Muscle of leg (tissue), 11 donors: ENCODE data around the gene HOXA7. TPM values are rescaled to one million over a fixed set of nuclear protein-coding genes. Genes with fewer than 3 reads are reported as not detected.

Experiments
- DNase-seq: peaks from one replicate; pipeline ENCODE4 v3.0.0; 2013
- H3K27ac ChIP-seq: one replicate; pipeline ENCODE4 v1.5.1; 2013; ENCODE audit warnings: mild to moderate bottlenecking, low read length, control low read depth
- H3K27me3 ChIP-seq: one replicate; pipeline ENCODE4 v1.6.1; 2013; ENCODE audit warnings: low read length; ENCODE audit not compliant: control insufficient read depth, insufficient read depth
- H3K36me3 ChIP-seq: one replicate; pipeline ENCODE4 v1.6.1; 2013; ENCODE audit warnings: low read length; ENCODE audit not compliant: control insufficient read depth, insufficient read depth
- H3K4me1 ChIP-seq: one replicate; pipeline ENCODE4 v1.6.1; 2013; ENCODE audit warnings: low read length; ENCODE audit not compliant: control insufficient read depth, insufficient read depth
- H3K4me3 ChIP-seq: one replicate; pipeline ENCODE4 v1.5.1; 2013; ENCODE audit warnings: low read length, control low read depth
- H3K9me3 ChIP-seq: replicated peaks from 2 replicates; pipeline ENCODE4 v1.6.1; 2013; ENCODE audit warnings: low read depth, low read length; ENCODE audit not compliant: control insufficient read depth
- WGBS: methylation state at CpG from one replicate; pipeline ENCODE4 v1.1.5; 2013; ENCODE audit warnings: missing lambda C conversion rate; ENCODE audit not compliant: insufficient coverage; 5-methylcytosine and 5-hydroxymethylcytosine counted together
- polyA plus RNA-seq, 8 donors: library from polyadenylated mRNA; unstranded; fragments of 120-200 nt; gene quantifications; one replicate each; pipeline versions ENCODE4 v1.2.1 to v1.2.3, GENCODE V29; 2013; ENCODE audit warnings: inconsistent platforms in 1 of 8, low replicate concordance in 1 of 8; ENCODE audit not compliant: insufficient read length in 8 of 8, insufficient read depth in 1 of 8
- total RNA-seq: library from RNA; stranded (reverse); fragments of 120-200 nt; gene quantifications from one replicate; pipeline ENCODE4 v1.2.4, GENCODE V29; 2013

The HOXA7 gene
- total and polyA plus RNA-seq, 9 donors = 3.9 to 16.3 (median 11.5) TPM

DNA sequence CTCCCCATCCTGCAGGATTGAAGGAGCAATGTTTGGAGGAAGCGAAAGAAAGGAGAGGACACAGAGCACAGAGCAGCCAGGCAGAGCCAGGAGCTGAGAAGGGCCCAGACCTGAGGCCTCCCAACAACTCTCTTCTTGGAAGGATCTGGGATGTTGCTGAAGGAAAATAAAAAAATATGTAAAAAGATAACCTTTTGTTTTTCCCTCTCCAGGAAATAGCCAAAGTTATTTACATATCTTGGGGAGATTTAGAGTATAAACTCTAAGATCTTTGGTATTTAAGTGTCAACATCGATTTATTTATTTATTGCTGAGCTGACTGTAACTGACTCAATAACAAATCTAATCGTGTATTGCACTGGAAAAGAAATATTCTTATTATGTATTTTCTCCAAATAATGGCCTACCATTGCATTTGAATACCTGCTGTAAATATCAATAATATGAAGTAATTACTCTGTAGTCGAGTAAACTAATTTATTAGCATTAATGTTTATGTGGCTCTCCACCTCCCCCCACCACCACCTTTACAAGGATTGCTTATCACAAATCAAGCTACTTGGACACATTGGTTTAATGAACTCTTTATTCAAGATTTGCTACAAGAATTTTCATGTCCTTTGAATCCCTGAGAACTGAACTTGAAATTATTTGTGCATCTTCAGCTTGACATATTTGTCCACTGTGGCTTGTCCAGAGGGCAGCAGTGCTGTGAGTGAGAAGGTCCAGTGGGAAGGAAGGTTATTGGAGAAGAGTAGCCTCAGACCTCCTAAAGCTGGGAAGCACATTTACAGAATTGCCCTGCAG is 30.4 kb upstream of the HOXA7 start:
- DNase-seq = peak; percentile 37
- Histone ChIP-seq H3K4me3 (peak overlapping the region; percentile 71), H3K4me1 (peaks cover 82% of the 10 kb centered on the region), H3K27me3 (peaks cover 95% of the 10 kb centered on the region), H3K27ac (peak overlapping the region; percentile 92), H3K36me3 (no peaks in the 10 kb centered on the region), H3K9me3 (no peaks in the 10 kb centered on the region)
- no CpG with 5 or more reads among the region's 4 CpGs for WGBS

DNA sequence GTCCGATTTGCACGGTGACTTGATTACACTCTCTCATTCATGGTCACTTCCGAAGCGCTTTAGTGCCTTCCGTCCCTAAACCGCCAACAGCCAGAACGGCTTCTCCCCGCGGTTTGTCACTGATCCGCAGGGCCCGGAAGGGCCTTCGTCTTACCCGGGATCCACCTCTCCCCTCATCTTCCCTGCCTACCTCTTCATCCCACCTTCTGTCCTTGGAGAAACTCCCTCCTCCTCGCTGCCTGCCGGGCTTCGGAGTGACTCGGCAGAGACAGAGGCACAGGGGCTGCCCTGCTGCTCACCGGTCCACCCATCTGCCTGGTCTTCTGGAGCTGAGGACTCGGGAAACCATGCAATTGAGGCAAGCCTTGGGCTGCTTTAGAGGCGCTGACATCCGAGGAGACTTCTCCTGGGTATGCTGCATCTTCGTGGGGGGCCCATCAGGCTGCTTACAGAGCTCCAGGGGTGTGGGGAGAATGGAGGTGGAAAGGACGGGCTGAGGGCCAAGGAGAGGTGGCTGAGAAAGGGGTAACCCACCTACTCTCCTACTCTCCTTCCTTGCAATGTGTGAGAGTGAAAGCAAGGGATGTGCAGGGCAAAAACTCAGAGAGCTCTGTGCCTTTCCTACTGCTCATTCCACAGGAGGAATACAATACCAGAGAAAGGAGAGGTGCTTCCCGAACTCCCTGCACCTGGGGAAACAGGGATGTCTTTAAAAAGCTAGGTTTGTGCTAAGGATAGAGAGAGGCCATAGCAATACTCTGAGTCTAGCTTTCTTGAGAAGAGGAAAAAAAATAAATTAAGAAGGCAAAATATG is 29.6 kb upstream of the HOXA7 start:
- Histone ChIP-seq H3K36me3 (no peaks in the 10 kb centered on the region), H3K9me3 (no peaks in the 10 kb centered on the region), H3K27me3 (peaks cover 90% of the 10 kb centered on the region), H3K4me1 (peaks cover 83% of the 10 kb centered on the region), H3K27ac (peak overlapping the region; percentile 92), H3K4me3 (peak overlapping the region; percentile 71)
- WGBS = 21% methylated on average over 21 of the region's 24 CpGs
- peak; percentile 48 for DNase-seq

DNA sequence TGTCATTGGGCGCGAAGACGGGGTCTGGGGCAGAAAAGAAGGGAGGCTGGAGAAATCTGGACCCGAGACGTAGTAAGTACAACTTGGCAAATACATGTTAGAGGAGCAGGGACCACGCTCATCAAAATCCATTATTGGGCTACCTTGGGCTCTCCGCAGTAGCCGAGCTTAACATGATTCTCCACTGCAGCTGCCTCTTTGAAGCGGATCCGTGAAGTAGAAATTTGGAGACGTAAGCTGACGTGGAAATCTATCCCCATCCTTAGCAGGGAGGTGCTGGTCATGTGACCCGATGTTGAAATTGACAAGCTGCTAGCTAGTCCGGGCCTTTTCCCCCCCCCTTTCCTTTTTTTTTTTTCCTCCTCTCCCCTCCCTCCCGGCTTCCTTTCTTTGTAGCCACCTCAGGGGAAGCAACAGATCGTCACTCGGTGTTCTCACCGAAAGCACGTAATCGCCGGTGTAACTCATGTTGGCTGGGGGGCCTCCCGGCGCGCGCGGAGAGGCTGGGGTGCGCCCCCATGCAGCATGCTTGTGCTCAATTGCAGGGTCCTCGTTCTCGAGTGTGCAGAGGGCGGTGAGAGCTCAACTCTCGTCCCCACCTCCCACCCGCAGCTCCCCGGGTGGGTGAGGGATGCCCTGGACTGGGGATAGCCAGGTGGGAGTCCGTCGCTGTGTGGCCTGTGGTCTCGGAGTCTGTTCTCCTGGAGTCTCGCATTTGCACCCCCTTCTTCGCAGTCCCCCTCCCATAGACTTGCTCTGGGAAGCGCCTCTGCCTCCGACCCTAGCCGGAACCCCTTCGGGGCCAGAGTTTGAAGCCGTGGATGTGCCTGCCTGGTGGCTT is 28.8 kb upstream of the HOXA7 start, which contains the start of gene HOXA11:
Gene HOXA11 (minus strand): TSS at position 220 of the 841 bp plus-strand sequence. CDS start 88 bp downstream, at position 132.
- peaks cover 88% of the 10 kb centered on the region for H3K27me3 ChIP-seq
- peak within 1 kb of the TSS; percentile 71 for H3K4me3 ChIP-seq
- H3K36me3 ChIP-seq = no peaks in the 10 kb centered on the region
- H3K27ac ChIP-seq = peak within 1 kb of the TSS; percentile 92
- 17% methylated on average over 39 of the region's 43 CpGs for WGBS
- DNase-seq = peak; percentile 95
- peaks cover 83% of the 10 kb centered on the region for H3K4me1 ChIP-seq
- no peaks in the 10 kb centered on the region for H3K9me3 ChIP-seq

DNA sequence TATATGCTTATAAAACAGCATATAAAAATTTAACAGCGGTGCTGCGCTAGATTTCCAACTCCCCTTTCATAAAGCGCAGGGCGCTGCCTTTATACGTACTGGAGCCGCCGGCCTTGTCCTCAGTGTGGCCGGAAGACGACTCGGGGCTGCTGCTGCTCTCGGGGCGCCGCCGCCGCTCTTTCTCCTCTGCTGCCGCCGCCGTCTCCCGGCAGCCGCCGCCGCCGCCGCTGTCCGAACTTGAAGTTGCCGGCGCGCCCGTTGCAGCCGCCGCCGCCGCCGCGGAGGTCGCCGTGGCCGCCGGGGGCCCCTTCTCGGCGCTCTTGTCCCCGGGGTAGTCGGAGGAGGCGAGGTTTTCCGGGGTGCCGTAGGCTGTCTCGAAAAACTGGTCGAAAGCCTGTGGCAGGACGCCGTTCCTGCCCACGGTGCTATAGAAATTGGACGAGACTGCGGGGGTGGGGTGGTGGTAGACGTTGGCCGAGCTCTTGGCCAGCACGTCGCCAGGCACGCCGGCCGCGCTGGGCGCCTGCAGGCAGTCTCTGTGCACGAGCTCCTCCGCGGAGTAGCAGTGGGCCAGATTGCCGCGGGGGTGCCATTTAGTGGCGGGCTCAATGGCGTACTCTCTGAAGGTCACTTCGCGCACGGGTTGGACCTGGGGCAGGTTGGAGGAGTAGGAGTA is 28.0 kb upstream of the HOXA7 start:
- peak; percentile 79 for DNase-seq
- Histone ChIP-seq H3K27ac (peak overlapping the region; percentile 92), H3K27me3 (peaks cover 87% of the 10 kb centered on the region)

DNA sequence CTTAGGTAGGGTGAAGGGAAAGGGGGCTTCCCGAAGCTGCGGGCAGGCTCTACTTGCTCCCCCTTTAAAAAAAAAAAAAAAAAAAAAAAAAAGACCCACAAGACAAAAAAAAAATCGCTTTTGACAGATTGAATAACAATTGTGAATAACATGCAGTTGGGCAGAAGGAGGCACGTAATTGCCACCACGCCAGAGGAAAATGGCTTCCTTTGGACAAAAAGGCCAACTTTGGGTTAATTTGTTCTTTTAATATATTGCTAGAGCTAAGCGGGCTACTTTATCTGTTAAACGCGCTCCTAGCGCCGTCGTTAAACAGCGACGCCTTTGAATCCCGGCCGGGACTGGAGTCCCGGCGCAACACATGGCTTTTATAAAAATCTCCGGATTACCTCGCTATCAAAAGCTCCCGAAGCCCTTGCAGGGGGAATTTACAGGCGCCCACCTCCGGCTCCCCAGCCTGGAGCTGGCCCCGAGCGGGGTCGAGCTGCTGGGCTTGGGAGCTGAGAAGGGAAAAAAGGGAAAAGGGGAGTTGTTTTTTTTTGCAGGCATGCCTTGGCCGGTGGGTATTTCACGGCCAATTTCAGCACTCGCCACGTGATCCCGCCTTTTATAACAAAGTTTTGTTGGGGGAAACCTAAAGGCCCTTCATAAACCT is 27.3 kb upstream of the HOXA7 start:
- WGBS = 4% methylated on average over 19 of the region's 30 CpGs
- peak; percentile 74 for DNase-seq
- H3K9me3 ChIP-seq = no peaks in the 10 kb centered on the region

More for the DNA sequence above, 28.0 kb upstream of the HOXA7 start:
- under 1% methylated on average over 72 of the region's 72 CpGs for WGBS
- Histone ChIP-seq H3K4me3 (peak overlapping the region; percentile 71), H3K4me1 (peaks cover 80% of the 10 kb centered on the region), H3K9me3 (no peaks in the 10 kb centered on the region), H3K36me3 (no peaks in the 10 kb centered on the region)

DNA sequence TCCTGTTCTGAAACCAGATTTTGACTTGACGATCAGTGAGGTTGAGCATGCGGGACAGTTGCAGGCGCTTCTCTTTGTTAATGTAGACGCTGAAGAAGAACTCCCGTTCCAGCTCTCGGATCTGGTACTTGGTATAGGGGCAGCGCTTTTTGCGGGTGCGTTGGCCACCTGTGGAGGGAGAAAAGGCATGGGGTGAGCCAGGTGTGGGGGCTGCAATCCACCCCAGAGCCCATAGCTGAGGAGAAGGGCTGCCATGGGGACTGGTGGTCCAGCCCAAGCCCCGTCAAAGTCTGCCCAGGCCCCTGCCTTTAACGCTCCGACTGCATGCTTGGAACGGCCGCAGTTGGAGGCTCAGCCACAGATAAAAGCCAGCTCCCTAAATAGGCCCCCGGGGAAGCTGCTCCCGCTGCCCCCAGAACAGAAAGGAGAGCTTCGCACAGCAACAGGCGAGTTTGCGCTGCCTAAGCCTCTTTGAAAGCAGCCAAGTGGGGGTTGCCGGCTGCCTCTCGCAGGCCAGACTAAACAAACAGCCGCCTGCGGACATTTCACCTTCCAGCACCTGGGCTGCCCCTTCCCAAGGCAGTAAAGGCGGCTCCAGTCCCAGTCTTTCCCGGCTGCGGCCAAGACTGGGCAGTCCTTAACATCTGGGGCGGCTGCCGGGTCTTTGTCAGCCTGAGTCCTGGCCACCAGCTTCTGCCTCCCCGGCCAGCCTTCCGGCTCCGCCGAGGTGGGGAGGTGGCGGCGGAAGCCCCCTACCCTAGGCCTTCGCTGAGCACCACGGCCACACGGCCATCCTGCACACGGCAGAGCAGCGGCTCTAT is 26.6 kb upstream of the HOXA7 start:
- Histone ChIP-seq H3K9me3 (no peaks in the 10 kb centered on the region), H3K27me3 (peaks cover 78% of the 10 kb centered on the region), H3K4me1 (peaks cover 68% of the 10 kb centered on the region), H3K36me3 (no peaks in the 10 kb centered on the region), H3K4me3 (peak overlapping the region; percentile 71), H3K27ac (peak overlapping the region; percentile 87)
- peak; percentile 56 for DNase-seq
- WGBS = 24% methylated on average over 28 of the region's 39 CpGs

More for the DNA sequence above, 27.3 kb upstream of the HOXA7 start:
- H3K36me3 ChIP-seq = no peaks in the 10 kb centered on the region
- H3K4me1 ChIP-seq = peaks cover 73% of the 10 kb centered on the region
- peaks cover 85% of the 10 kb centered on the region for H3K27me3 ChIP-seq
- H3K27ac ChIP-seq = peak overlapping the region; percentile 87
- H3K4me3 ChIP-seq = peak overlapping the region; percentile 71

DNA sequence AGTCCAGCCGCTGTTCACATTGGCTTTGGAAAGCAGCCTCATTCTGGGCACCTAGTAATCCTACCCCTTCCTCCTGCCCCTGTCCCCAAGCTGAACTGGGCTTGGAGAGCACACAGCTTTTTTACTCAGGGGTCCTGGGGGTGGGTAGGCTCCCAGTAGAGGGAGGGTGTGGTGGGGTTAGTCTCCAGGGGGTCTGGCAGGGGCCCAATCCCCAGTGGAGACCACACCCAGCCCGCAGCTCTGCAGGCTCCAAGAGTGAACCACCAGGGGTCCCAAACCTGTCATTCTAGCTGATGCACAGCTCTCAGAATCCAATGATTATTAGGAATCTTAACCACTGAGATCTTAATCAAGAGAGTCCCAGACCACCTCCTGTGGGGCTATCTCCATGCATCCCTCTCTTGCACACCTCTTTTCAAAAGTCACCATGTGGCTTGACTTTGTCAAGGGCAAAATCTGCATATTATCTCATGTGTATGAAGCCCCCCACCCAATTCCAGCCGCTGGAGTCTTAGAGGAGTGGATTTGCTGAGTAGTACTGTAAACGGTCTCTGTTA is 25.9 kb upstream of the HOXA7 start:
- peak overlapping the region; percentile 87 for H3K27ac ChIP-seq
- H3K4me1 ChIP-seq = peaks cover 70% of the 10 kb centered on the region
- DNase-seq = no peak
- peak overlapping the region; percentile 71 for H3K4me3 ChIP-seq
- peaks cover 71% of the 10 kb centered on the region for H3K27me3 ChIP-seq
- 33% methylated on average over 1 of the region's 4 CpGs for WGBS
- H3K36me3 ChIP-seq = no peaks in the 10 kb centered on the region
- no peaks in the 10 kb centered on the region for H3K9me3 ChIP-seq

DNA sequence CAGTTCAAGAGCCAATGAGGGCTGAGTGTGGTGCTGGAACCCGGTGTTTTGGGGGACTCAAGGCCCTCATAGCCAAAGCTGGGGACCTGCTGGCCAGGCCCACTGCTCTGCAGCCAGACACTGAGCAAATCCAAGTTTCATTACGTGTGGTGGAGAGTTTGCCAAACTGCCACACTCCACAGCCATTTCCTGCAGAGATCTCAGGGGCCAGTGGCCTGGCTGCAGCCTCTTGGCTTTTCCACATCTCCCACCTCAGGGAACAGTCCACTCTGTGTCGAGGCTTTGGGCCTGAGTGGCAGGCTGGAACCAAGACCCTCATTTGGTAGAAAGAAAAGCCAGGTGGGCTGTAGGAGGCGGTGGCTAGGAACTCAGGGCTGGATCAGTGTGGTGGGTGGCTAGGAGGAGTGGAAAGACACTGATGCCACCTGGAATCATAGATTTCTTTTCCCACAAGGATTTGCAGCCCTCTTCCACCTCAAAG is 25.4 kb upstream of the HOXA7 start:
- H3K4me3 ChIP-seq = no peak overlapping the region
- H3K4me1 ChIP-seq = peaks cover 72% of the 10 kb centered on the region
- peak overlapping the region; percentile 87 for H3K27ac ChIP-seq
- peak; percentile 46 for DNase-seq
- peaks cover 73% of the 10 kb centered on the region for H3K27me3 ChIP-seq
- H3K9me3 ChIP-seq = no peaks in the 10 kb centered on the region
- H3K36me3 ChIP-seq = no peaks in the 10 kb centered on the region
- WGBS = no CpG with 5 or more reads among the region's 4 CpGs
